NCI-H2029 treated with DMSO at 0.1 percent for 48 hours (cell line): ENCODE results near the gene KRTAP6-1.

Experiments used
- DNase-seq: peaks from one replicate; lab custom pipeline; 2025; lab: John Stamatoyannopoulos, UW

The KRTAP6-1 gene

GRCh38 chr21:30577766-30578165 lies 36.0 kb downstream of the KRTAP6-1 start:
- DNase-seq, result no peak

DNA sequence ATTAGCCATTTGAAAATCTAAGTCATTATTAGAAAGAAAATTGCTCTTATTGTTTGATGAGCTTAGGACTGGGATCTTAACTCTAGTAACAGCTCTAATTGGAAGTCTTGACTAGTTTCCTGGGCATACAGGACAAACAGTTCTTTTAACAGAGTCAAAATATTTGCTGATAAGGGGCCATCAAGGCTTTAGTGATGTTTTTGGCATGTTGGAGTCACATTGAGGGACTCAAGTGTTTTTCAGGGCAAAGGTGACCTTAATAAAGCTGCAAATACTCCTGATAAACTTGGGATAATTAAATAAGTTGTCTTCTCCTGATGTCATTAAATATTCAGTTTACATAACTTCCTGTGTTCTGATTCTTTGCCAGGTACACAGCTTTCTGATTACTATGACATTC lies 46.1 kb downstream of the KRTAP6-1 start:
- no peak for DNase-seq

DNA sequence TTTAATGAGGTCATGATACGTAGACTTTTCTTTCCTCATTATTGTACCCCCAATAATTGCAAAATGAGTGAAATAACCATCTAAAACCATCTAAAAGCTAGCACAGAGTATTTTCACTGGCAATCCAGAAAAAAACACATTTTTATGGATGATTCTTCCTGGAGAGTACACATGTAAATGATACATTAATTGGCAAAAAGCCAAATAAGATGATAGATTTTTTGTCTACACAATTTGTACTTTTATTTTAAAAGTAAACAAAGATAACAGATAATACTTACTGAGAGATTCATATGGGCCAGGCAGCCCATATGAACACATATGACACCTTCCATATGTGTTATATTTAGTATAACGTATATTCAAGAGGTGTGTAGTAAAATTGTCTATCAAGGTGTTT lies 50.1 kb downstream of the KRTAP6-1 start:
- no peak for DNase-seq
